Tibial nerve (tissue), 4 donors: ENCODE data around the gene RAI14. TPM values are rescaled to one million over a fixed set of nuclear protein-coding genes. Genes with fewer than 3 reads are reported as not detected.

Experiments
- DNase-seq, 2 donors: peaks; one replicate each; pipeline ENCODE4 v3.0.0-alpha.2; 2019; ENCODE audit warnings: low spot score in 2 of 2
- H3K27ac ChIP-seq, 4 donors: fragments of 200-600 bp; sonication (generic) in 3 of 4; one replicate each; pipeline ENCODE4 v1.5.1; 2017 to 2019; ENCODE audit warnings: mild to moderate bottlenecking in 1 of 4
- H3K27me3 ChIP-seq, 2 donors: fragments of 200-600 bp; sonication (generic) in 1 of 2; one replicate each; pipeline versions ENCODE4 v1.5.1 to v1.6.0; 2017 to 2019
- H3K36me3 ChIP-seq, 3 donors: fragments of 200-600 bp; sonication (generic); one replicate each; pipeline ENCODE4 v1.5.1; 2018 to 2019
- H3K4me1 ChIP-seq, 4 donors: fragments of 200-600 bp; sonication (generic) in 3 of 4; one replicate each; pipeline ENCODE4 v1.5.1; 2017 to 2019
- H3K4me3 ChIP-seq, 4 donors: fragments of 200-600 bp; sonication (generic) in 3 of 4; one replicate each; pipeline ENCODE4 v1.5.1; 2017 to 2019; ENCODE audit warnings: mild to moderate bottlenecking in 1 of 4, moderate library complexity in 1 of 4
- H3K9me3 ChIP-seq, 4 donors: fragments of 200-600 bp; sonication (generic) in 3 of 4; one replicate each; pipeline ENCODE4 v1.5.1; 2017 to 2019
- EP300 ChIP-seq, 2 donors: sonication (generic); formaldehyde crosslinking; IDR thresholded peaks; one replicate each; pipeline ENCODE4 v1.6.1; 2017; ENCODE audit warnings: antibody characterized with exemption in 2 of 2, mild to moderate bottlenecking in 1 of 2
- POLR2A ChIP-seq, 2 donors: fragments of 450-650 bp; IDR thresholded peaks; one replicate each; pipeline ENCODE4 v1.6.1; 2017; ENCODE audit warnings: antibody characterized with exemption in 2 of 2, mild to moderate bottlenecking in 2 of 2, moderate library complexity in 2 of 2
- WGBS, 2 donors: methylation state at CpG; one replicate each; pipeline ENCODE4 v1.1.5; 2018; 5-methylcytosine and 5-hydroxymethylcytosine counted together
- total RNA-seq, 4 donors: library from RNA; depleted of rRNA; stranded (reverse); fragments of >200 nt; gene quantifications; one replicate each; pipeline ENCODE4 v1.1.0, GENCODE V29; 2016
- TF ChIP-seq, protein P1 (sequence below), 5 experiments: fragments of 200-600 bp in 3 of 5; fragments of 450-650 bp in 2 of 5; sonication (generic) in 3 of 5; IDR thresholded peaks; one replicate each; pipeline ENCODE4 v1.5.1; 2016 to 2019; ENCODE audit warnings: antibody characterized with exemption in 5 of 5, mild to moderate bottlenecking in 3 of 5, moderate library complexity in 2 of 5

RAI14 gene
- total RNA-seq, 4 donors from 2014 or later = 42.8 to 72.2 (median 68.0) TPM

DNA sequence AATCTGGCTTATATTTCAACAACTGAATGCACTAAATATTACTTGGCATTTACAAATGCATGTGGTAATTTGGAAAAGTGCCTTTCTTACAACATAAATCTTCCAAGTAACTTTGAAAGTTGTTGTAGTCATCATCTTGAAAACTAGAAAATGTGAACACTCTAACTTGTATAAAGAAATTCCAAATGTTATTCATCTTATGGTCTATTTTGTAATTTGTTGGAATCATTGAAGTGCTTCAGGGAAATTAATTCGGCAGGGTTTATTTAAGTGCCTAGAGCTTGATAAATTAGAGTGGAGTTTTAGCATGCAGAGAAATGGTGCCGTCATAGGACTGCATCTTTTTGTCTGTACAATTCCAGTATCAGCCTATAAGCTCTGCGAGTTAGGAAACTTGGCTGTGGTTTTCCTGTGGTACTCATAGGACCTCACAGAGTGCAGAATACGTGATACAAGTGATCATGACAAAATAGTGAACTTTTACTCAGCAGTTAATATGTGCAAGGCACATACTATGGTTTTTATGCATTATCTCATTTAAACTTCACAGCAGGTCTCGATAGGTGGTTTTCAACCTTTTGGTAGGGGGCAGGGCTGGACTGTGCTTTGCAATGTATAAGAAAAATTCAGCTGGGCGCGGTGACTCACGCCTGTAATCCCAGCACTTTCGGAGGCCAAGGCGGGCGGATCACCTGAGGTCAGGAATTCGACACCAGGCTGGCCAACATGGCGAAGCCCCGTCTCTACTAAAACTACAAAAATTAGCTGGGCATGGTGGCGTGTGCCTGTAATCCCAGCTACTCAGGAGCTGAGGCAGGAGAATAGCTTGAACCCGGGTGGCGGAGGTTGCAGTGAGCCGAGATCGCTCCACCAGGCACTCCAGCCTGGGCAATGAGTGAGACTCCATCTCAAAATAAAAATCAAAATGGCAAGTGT is 79.6 kb downstream of the RAI14 start:
- Histone ChIP-seq H3K36me3 (peaks cover 0 to 4% (median 0%) of the 10 kb centered on the region in 3 donors), H3K4me1 (peaks cover 0 to 59% (median 13%) of the 10 kb centered on the region in 4 donors), H3K27ac (no peak overlapping the region), H3K27me3 (no peaks in the 10 kb centered on the region), H3K9me3 (no peaks in the 10 kb centered on the region), H3K4me3 (no peak overlapping the region)
- TF ChIP-seq POLR2A (IDR thresholded peaks at IDR 0.05) = no peak
- TF ChIP-seq, protein P1, sequence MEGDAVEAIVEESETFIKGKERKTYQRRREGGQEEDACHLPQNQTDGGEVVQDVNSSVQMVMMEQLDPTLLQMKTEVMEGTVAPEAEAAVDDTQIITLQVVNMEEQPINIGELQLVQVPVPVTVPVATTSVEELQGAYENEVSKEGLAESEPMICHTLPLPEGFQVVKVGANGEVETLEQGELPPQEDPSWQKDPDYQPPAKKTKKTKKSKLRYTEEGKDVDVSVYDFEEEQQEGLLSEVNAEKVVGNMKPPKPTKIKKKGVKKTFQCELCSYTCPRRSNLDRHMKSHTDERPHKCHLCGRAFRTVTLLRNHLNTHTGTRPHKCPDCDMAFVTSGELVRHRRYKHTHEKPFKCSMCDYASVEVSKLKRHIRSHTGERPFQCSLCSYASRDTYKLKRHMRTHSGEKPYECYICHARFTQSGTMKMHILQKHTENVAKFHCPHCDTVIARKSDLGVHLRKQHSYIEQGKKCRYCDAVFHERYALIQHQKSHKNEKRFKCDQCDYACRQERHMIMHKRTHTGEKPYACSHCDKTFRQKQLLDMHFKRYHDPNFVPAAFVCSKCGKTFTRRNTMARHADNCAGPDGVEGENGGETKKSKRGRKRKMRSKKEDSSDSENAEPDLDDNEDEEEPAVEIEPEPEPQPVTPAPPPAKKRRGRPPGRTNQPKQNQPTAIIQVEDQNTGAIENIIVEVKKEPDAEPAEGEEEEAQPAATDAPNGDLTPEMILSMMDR (IDR thresholded peaks at IDR 0.05) = no peak
- DNase-seq = no peak
- WGBS, 2 donors = 89 to 91% methylated on average over 19 of the region's 19 CpGs

DNA sequence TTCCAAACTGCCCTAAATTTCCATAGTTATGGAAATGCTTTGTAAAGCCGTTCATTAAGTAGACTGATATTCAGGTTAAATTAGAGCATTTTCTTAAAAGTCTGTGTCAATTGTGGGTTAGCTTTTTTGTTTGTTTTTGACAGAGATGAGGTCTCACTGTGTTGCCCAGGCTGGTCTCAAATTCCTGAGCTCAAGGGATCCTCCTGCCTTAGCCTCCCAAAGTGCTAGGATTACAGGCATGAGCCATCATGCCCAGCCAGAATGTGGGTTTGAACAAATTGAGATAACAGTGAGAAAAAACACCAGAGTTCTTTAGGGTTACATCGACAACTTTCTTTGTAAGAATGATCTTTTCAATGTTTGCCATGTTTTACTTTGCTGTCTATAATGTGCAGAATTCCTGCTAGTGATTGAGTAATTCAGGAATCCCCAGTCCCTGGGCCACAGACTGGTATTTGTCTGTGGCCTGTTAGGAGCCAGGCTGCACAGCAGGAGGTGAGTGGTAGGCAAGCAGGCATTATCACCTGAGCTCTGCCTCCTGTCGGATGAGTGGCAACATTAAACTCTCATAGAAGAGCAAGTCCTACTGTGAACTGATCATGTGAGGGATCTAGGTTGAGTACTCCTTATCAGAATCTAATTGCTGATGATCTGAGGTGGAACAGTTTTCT is 80.5 kb downstream of the RAI14 start:
- TF ChIP-seq EP300 (IDR thresholded peaks at IDR 0.05) (no peak), POLR2A (IDR thresholded peaks at IDR 0.05) (no peak)
- TF ChIP-seq, protein P1 (IDR thresholded peaks at IDR 0.05) = no peak
- Histone ChIP-seq H3K9me3 (no peaks in the 10 kb centered on the region), H3K36me3 (peaks cover 0 to 4% (median 0%) of the 10 kb centered on the region in 3 donors), H3K27ac (no peak overlapping the region), H3K27me3 (no peaks in the 10 kb centered on the region), H3K4me1 (peaks cover 0 to 59% (median 14%) of the 10 kb centered on the region in 4 donors), H3K4me3 (no peak overlapping the region)
- 80 to 86% methylated on average over 3 of the region's 3 CpGs for WGBS, 2 donors
- no peak for DNase-seq

DNA sequence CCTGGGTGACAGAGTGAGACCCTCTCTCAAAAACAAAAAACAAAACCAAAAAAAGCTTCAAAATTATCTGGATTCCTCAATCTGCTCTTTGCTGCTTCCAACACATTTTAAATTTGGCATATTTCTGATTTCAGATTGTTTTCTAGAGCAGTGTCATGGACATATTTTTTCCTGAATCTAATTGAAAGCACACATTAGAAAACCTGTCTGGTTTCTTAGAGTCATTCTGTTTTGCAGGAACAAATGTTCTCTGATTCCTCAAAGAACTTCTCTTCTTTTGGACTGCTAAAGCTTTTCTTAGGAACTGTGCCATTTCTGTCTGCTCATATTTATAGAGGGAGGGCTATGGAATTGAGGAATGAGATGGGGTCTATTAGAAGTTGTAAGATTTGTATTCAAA is 81.6 kb downstream of the RAI14 start:
- peaks cover 0 to 59% (median 11%) of the 10 kb centered on the region in 4 donors for H3K4me1 ChIP-seq
- TF ChIP-seq EP300 (IDR thresholded peaks at IDR 0.05) = no peak
- TF ChIP-seq, protein P1 (IDR thresholded peaks at IDR 0.05) = no peak
- no peak overlapping the region for H3K4me3 ChIP-seq

DNA sequence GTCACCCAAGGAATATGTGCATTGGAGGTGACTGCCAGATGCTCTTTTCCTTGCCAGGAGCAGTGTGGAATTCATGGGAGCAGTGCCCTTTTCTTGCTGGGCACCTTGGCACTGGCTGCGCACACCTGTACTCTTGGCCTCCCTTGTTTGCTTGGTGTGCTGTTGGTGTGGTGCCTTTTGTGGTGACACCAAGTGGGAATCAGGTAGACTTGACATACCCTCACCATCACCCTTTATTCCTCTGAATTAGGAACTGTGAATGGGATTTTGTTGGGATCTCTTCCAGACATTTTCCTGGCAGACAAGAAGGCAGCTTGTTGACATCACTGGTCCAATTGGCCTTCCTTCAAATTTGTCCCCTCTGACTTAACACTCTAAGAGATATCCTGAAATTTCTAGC is 82.3 kb downstream of the RAI14 start:
- TF ChIP-seq POLR2A (IDR thresholded peaks at IDR 0.05) = no peak
- TF ChIP-seq EP300 (IDR thresholded peaks at IDR 0.05) = no peak
- TF ChIP-seq, protein P1 (IDR thresholded peaks at IDR 0.05) = no peak

More for the DNA sequence above, 81.6 kb downstream of the RAI14 start:
- Histone ChIP-seq H3K27ac (no peak overlapping the region), H3K27me3 (no peaks in the 10 kb centered on the region), H3K9me3 (no peaks in the 10 kb centered on the region), H3K36me3 (peaks cover 0 to 4% (median 0%) of the 10 kb centered on the region in 3 donors)
- no peak for DNase-seq

DNA sequence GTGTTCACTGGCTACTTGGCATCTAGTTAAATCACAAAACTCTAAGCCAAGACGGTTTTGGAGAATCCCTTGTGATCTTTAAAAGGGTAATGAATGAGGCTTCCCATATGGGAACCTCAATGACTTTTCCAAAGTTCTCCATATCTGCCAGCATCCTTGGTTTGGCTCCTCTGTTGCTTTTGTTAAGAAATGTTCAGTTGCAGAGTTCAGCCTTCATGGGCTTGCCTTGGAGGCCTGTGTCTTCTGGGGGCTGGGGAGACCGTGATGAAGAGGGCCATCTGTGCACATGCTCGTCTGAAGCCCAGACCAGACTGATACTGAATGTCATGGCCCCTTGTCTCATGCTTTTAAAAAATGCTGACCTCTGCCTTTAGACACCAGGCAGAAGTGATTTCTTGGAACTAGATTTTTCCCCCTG is 84.3 kb downstream of the RAI14 start:
- no peaks in the 10 kb centered on the region for H3K27me3 ChIP-seq
- no peaks in the 10 kb centered on the region for H3K36me3 ChIP-seq
- no peak for DNase-seq
- peaks cover 0 to 53% (median 11%) of the 10 kb centered on the region in 4 donors for H3K4me1 ChIP-seq
- no peak overlapping the region for H3K4me3 ChIP-seq
- 12 to 41% methylated on average over 3 of the region's 3 CpGs for WGBS, 2 donors
- TF ChIP-seq, protein P1 (IDR thresholded peaks at IDR 0.05) = no peak
- TF ChIP-seq EP300 (IDR thresholded peaks at IDR 0.05) (no peak), POLR2A (IDR thresholded peaks at IDR 0.05) (no peak)
- peak overlapping the region in 2 of 4 donors; percentile 5 to 41 for H3K27ac ChIP-seq
- H3K9me3 ChIP-seq = no peaks in the 10 kb centered on the region

More for the DNA sequence above, 82.3 kb downstream of the RAI14 start:
- DNase-seq = no peak
- no peak overlapping the region for H3K27ac ChIP-seq
- H3K4me3 ChIP-seq = no peak overlapping the region
- peaks cover 0 to 59% (median 11%) of the 10 kb centered on the region in 4 donors for H3K4me1 ChIP-seq
- peaks cover 0 to 4% (median 0%) of the 10 kb centered on the region in 3 donors for H3K36me3 ChIP-seq
- H3K9me3 ChIP-seq = no peaks in the 10 kb centered on the region
- 91 to 100% methylated on average over 1 of the region's 1 CpG for WGBS, 2 donors
- no peaks in the 10 kb centered on the region for H3K27me3 ChIP-seq
